HT1080 (cell line): ENCODE results near the gene TTC16. TPM values are rescaled to one million over a fixed set of nuclear protein-coding genes. Genes with fewer than 3 reads are reported as not detected.

Source experiments
- DNase-seq: peaks from one replicate; pipeline ENCODE4 v3.0.0-alpha.2; 2015; ENCODE audit warnings: low read depth
- total RNA-seq: library from RNA; depleted of rRNA; stranded (reverse); fragments of >200 nt; shearing (Covaris generic); gene quantifications from 2 replicates; pipeline ENCODE4 v1.2.3, GENCODE V29; 2014

The TTC16 gene
- total RNA-seq, 1 experiment from 2014 or later = not detected

- DNase-seq = no peak
Observed at GRCh38 chr9:127698386-127698785, 17.5 kb upstream of the TTC16 start.

GRCh38 chr9:127698985-127699670 is 16.8 kb upstream of the TTC16 start:
- DNase-seq = no peak

GRCh38 chr9:127700140-127700539 is 15.7 kb upstream of the TTC16 start:
- no peak for DNase-seq

GRCh38 chr9:127700594-127701255 is 15.2 kb upstream of the TTC16 start:
- DNase-seq = no peak

- DNase-seq = no peak
Observed at GRCh38 chr9:127703289-127703946, 12.5 kb upstream of the TTC16 start.

GRCh38 chr9:127705577-127706379 is 10.1 kb upstream of the TTC16 start:
- no peak for DNase-seq

GRCh38 chr9:127706836-127707241 is 9.0 kb upstream of the TTC16 start, which contains the start of gene CFAP157:
TSS of gene CFAP157 (plus strand) at chr9:127706988. CDS start at chr9:127707032, 44 bp downstream.
- peak; percentile 11 for DNase-seq

- peak; percentile 32 for DNase-seq
Observed at GRCh38 chr9:127707766-127708165, 8.1 kb upstream of the TTC16 start.

- DNase-seq = no peak
Observed at GRCh38 chr9:127708952-127709587, 6.8 kb upstream of the TTC16 start.

GRCh38 chr9:127710204-127710783 is 5.6 kb upstream of the TTC16 start:
- no peak for DNase-seq

GRCh38 chr9:127711226-127711701 is 4.6 kb upstream of the TTC16 start:
- peak; percentile 10 for DNase-seq

GRCh38 chr9:127711831-127712274 is 4.0 kb upstream of the TTC16 start:
- no peak for DNase-seq

- DNase-seq = no peak
Observed at GRCh38 chr9:127712371-127712770, 3.5 kb upstream of the TTC16 start.

GRCh38 chr9:127712867-127713266 is 3.0 kb upstream of the TTC16 start:
- no peak for DNase-seq

- no peak for DNase-seq
Observed at GRCh38 chr9:127714020-127714750, 1.7 kb upstream of the TTC16 start.

GRCh38 chr9:127714951-127715469 is 869 bp upstream of the TTC16 start:
- DNase-seq = no peak

- no peak for DNase-seq
Observed at GRCh38 chr9:127716412-127716811, 533 bp downstream of the TTC16 start.

- DNase-seq = no peak
Observed at GRCh38 chr9:127717766-127718165, 1.9 kb downstream of the TTC16 start.

GRCh38 chr9:127720031-127720864 is 4.4 kb downstream of the TTC16 start:
- no peak for DNase-seq
